ENCODE data around the gene RFX4.
"Not testable (repeated sequence)": the region's sequence is repeated elsewhere in the genome, so short reads cannot be mapped to it uniquely, and the experiment has no call there.

RFX4 gene

DNA sequence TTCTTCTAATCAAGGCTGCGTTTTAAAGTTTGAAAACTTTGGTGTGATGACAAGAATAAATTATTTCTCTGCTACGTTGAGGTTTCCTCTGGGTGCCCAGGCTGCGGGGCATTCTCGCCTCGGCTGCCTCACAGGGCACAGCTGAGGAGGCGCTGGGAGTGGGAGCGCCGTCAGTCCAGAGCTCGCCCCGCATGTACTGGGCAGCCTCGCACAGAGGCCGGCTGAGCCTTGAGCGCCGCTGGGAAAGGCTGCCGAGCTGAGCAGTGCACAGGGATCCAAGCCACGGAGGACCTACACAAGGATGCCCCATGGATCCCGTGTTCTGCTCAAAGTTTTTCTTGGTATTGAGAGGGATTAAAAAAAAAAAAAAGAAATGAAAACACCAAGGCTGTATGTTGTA lies 11.6 kb downstream of the RFX4 start:
- DNase-seq: no peak

GRCh38 chr12:106595268-106595667 lies 12.5 kb downstream of the RFX4 start:
- DNase-seq: no peak

DNA sequence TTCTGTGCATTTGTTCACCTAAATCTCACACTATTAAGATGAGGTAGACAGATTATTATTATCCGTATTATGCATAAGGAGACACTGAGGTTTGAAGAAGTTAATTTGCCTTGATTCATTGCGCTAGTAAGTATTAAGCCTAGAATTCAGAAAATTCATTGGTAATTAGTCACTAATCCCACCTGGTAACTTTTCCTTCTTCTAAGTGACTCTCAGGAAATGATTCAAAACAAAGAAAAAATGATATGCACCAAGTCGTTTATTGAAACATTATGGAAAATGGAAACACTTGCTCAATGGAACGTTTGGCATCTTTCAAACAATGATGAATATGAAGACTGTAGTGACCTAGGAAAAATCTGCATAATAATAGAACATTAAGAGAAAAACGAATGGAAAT lies 15.2 kb downstream of the RFX4 start:
- no peak for DNase-seq

DNA sequence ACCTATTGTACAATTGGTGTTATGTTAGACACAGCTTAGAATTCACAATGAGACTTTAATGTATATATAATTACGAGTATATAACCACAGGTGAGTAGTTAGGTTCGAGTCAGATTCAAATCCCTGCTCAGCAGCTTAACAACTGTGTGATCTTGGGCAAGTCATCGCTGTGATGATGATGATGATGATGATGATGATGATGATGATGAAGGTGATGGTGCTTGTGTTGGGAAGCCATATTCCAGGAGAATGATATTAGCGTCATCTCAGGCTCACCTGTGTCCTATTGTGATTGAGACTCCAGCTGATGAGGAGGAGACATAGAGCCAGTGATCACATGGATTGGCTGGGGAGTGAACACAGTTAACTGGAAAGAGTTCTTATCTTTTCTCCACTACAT lies 16.5 kb downstream of the RFX4 start:
- DNase-seq: no peak

DNA sequence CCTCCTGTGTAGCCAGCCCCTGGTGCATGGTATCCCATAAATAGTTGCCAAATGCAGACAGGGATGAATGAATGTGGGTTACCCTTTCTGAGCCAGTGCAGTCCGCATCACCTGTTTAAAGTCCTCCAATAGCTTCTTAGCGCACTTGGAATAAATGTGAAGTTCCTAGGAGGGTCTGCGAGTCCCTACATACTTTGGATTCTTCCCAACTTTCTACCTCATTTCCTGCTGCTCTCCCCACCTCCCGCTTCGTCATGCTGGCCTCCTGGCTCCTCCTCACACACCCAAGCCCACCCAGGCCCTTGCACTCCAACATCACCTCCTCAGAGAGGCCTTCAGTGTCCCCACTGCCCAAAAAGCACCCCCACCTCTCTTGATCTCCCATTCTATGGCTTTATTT lies 17.7 kb downstream of the RFX4 start:
- DNase-seq: no peak

DNA sequence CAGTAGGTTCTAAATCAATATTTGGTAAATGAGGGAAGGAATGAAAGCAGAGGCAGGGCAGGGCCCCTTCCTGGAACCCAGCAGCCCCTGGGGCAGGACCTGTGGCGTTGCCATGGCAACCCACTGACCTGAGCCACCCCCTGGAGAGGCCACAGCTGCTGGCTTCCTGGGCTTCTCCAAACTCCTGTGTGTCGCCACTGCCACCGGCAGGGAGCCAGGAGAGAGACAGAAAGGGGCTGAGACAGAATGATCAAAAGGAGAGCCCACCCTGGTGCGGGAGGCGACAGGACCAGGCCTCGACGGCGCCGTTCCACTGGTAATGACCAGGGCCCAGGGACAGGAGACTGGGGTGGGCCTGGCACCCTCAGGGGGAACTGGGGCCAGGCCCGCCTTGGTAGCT lies 18.2 kb downstream of the RFX4 start:
- no peak for DNase-seq

DNA sequence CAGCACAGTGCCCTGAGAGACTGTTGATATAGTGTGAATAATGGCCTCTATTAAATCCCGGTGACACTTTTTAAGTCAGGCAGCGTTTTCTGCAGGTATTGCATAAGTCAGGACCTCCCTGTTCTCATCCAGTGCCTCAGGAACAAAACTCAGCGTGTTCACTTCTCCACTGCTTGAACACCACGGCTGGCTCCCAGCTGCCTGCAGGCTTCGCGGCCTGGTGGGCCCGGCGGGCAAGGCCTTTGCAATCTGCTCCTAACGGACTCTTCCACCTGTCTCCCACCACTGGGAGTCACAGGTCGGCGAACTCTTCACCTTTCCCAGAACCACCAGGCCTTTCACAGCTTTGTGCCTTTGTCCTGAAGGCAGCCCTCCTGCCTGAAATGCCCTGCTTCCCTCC lies 18.7 kb downstream of the RFX4 start:
- no peak for DNase-seq

DNA sequence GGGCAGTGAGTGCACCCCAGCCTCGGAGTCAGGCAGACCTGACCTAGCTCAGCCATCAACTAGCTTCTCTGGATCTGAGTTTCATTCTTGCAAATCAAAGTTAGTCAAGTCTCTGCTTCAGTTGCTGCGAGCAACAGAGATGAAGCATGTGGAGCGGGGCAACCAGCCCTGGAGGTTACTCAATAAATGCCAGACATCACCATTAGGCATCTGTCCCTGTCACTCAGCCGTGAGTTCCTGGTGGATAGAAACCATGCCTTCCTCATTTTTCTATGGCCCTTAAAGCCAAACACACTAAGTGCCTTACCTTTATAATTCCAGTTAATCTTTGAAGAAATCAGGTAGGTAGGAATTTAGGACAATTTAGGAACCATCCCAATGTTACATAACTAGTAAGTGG lies 19.3 kb downstream of the RFX4 start:
- DNase-seq: no peak

DNA sequence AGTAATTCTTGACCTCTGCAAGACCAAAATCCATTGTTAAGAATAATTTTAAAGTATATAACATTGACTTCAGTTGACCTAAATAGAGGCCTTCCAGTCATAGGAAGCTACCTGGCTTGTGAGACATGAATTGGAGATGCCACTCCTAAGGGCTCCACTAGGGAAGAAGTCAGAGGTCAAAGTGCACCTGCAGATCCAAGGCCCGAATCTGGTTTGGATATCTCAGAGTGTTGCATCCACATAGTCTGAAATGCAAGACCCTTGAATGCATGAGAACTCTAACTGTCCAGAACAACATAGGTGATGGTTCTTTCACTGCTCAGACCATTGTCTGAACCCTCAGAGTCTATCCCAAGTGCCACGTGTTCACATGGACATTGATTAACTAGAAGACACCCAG lies 22.4 kb downstream of the RFX4 start:
- DNase-seq: no peak

DNA sequence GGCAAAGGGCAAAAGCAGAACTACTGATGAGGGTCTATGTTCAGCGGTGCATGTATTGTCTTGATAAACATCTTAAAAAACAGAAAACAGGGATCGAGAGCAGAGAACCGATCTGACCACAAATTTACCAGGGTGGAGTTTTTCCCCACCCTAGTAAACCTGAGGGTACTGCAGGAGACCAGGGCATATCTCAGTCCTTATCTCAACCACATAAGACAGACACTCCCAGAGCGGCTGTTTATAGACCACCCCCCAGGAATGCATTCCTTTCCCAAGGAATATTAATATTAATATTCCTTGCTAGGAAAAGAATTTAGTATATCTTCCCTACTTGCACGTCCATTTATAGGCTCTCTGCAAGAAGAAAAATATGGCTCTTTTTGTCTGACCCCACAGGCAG lies 37.8 kb downstream of the RFX4 start:
- DNase-seq: not testable (repeated sequence)

GRCh38 chr12:106625976-106626375 lies 43.2 kb downstream of the RFX4 start:
- DNase-seq: no peak

GRCh38 chr12:106629797-106630659 lies 47.2 kb downstream of the RFX4 start:
- DNase-seq: no peak

- DNase-seq: no peak
These were observed 48.3 kb downstream of the RFX4 start for GRCh38 chr12:106631150-106631549.

DNA sequence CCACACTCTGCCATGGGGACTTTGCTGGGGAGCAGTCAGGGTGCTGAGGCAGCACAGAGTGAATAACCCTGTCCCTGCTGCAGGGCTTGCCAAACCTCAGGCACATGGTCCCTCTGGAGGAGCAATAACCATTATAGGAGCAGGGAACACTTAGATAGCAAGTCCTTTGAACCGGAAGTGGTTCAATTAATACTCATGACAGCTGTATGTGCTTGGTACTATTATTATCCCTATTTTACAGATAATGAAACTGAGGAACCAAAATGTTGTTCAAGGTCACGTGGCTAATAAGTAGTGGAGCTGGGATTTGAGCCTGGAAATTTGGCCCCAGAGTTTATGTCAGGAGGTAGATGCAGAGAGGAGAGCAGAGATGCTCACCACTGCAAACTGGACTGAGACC lies 49.0 kb downstream of the RFX4 start:
- no peak for DNase-seq

- no peak for DNase-seq
These were observed 50.1 kb downstream of the RFX4 start for GRCh38 chr12:106632797-106633450.

DNA sequence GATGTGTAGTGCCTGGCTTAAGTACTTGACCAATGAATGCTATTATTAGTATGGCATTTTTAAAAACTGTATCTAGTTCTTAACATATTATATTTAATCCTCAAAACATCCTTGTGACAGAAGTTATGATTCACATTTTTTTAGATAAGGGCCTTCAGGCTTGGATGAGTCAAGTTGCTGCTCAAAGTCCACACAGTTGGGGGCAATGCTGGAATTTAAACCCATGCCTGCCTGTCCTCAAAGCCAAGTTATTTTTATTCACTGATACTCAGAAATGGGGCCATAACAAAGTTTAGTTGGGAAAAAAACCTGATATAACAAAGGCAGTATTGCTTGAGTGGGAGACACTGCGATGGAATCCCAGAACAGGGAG lies 50.6 kb downstream of the RFX4 start:
- DNase-seq: no peak

DNA sequence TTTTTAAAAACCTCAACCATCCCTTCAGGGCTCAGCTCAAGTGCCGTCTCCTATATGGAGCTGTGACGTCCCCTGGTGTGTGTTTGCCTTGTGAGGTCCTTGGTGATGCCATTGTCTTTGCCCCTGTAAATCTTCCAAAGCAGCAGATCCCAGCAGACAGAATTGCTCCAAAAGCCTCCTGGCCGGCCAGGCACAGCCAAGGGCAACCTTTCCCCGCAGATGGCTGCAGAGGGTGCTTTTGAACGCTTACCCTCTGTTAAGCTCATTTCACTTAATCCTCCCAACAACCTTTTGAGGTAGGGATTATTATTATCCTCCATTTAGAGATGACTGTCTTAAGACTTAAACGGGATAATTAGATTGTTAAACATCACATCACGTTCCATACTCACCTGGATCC lies 51.4 kb downstream of the RFX4 start:
- DNase-seq: no peak

DNA sequence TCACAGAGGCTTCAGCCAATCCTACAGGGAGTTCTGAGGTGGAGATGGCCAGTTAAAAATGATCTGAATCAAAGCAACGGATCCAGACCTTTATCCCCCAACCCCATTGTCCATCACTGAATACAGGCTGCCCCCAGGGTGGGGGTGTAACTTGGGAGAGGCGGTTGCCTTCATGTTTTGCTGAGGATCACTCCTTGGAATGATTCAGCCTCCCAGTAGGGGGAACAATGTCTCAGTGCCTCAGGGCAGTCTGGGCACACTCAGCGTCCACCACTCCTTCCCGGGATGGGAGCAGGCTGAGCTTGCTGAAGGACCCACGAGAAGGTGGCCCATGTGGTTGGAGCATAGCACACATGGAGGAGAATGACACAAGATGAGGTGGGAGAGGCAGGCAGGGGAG lies 60.2 kb downstream of the RFX4 start:
- DNase-seq: no peak

DNA sequence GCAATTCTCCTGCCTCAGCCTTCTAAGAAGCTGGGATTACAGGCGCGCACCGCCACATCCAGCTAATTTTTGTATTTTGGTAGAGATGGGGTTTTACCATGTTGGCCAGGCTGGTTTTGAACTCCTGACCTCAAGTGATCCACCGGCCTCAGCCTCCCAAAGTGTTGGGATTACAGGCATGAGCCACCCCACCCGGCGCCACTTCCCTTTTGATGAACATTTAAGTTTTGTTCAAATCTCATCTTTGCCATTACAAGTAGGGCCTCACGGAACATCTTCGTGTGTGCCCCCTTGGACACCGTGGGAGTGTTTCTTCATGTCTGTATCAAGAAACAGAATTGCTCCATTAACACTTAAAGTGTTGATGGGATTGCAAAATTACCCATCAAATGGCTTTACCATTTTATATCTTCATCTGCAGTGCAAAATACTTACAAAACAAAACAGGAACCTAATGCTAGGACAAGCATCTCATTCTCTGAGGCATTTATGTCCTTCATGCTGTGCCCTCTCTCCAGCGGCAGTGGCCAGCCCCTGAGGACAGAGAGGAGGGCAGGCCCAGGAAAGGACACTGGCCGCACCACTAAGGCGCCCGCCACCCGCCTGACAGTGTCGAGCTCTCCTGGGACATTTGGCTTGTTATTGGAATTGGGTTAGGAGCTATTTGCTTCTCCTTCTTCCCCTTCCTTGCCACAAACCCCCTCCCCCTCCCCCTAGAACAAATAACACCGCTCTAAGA lies 61.7 kb downstream of the RFX4 start:
- no peak for DNase-seq

- no peak for DNase-seq
These were observed 62.2 kb downstream of the RFX4 start for GRCh38 chr12:106645074-106645421.

DNA sequence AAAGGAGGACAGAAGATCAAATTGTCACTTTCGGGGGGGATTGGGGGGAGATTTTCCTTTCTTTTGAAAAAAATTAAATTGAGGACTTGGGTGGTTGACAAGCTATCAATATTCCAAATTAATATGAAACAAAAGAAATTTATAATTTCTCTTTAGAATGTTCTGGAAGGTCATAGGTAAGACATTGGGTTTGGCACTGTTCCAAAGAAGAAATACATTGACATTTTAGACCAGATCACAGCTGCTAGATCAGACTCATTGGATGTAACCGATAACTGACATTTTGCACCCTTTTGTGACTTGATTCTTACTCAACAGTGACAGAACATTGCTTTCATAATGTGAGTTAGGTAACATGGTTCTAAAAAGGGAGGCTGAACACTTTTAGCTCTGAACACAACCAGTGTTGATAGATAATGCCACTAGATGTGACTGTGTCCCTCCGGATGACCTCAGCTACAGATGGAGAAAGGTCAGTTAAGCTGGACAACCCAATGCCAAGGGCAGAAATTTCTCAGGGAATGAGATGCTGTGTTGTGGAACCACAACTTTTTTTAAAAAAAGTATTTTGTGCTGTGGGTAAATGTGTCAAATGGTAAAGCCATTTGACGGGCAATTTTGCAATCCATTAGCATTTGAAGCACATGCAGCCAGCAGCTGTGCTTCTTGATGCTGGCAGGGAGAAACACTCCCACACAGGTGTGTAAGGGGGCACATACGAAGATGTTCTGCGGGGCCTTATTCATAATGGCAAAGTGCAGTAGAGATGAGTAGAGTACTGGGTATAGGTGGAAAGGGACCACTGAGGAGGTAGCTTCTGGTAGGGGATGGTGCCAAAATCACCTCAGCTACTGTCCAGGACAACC lies 62.9 kb downstream of the RFX4 start:
- no peak for DNase-seq

GRCh38 chr12:106646472-106646871 lies 63.7 kb downstream of the RFX4 start:
- DNase-seq: no peak
